GM12865 (cell line): ENCODE data around the gene PDE10A.
"Not testable (repeated sequence)": the region's sequence is repeated elsewhere in the genome, so short reads cannot be mapped to it uniquely, and the experiment has no call there.

Source experiments
- DNase-seq: peaks from one replicate; pipeline ENCODE4 v3.0.0; 2010; ENCODE audit warnings: low read depth
- H3K4me3 ChIP-seq: 2 replicates; pipeline ENCODE4 v1.5.1; 2011; ENCODE audit warnings: mild to moderate bottlenecking, low read depth, low read length, control low read depth
- TF ChIP-seq, protein P1 (sequence below): IDR thresholded peaks from 2 replicates; pipeline ENCODE4 v1.5.1; 2011; ENCODE audit warnings: low read length, control low read depth, low read depth, inconsistent platforms; ENCODE audit not compliant: insufficient read depth; ENCODE audit errors: missing control alignments

Gene PDE10A

DNA sequence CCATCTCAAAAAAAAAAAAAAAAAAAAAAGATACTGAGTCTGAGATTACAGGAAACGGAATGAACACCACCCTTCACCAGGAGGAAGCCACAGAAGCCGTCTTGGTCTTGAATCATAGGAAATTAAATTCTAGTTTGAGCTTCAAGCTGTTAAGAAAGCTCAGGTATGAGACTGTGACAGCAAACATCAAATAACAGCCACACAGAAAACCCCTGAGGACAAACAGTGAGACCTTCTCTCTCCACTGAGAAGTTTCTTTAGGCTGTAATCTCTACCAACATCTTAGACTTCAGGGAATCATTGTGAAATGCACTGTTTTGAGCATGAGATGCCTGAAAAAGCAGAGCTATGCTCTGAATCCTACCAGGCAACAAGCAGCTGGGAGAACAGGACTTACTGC, 30.8 kb downstream of the PDE10A start:
- TF ChIP-seq, protein P1, sequence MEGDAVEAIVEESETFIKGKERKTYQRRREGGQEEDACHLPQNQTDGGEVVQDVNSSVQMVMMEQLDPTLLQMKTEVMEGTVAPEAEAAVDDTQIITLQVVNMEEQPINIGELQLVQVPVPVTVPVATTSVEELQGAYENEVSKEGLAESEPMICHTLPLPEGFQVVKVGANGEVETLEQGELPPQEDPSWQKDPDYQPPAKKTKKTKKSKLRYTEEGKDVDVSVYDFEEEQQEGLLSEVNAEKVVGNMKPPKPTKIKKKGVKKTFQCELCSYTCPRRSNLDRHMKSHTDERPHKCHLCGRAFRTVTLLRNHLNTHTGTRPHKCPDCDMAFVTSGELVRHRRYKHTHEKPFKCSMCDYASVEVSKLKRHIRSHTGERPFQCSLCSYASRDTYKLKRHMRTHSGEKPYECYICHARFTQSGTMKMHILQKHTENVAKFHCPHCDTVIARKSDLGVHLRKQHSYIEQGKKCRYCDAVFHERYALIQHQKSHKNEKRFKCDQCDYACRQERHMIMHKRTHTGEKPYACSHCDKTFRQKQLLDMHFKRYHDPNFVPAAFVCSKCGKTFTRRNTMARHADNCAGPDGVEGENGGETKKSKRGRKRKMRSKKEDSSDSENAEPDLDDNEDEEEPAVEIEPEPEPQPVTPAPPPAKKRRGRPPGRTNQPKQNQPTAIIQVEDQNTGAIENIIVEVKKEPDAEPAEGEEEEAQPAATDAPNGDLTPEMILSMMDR = no peak
- no peak for DNase-seq
- no peak overlapping the region for H3K4me3 ChIP-seq

DNA sequence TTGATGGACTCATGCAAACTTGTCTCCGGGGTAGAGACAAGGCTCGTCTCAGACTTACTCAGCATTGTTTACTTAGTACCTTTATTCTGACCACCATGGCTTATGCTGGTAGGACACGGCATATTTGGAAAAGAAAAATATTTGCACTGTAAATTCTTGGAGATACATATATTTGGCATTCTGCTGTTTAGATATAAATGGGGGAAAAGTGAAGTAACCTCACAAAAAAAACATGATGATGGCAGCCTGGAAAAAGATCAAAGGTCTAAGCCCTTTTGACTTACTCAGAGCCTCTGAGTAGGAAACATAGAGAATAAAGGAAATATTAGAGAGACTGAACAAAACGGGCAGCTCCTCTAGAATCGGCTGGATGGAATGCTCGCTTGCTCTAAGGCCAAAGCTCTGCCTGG, 32.5 kb downstream of the PDE10A start:
- TF ChIP-seq, protein P1 = no peak
- H3K4me3 ChIP-seq = no peak overlapping the region
- no peak for DNase-seq

DNA sequence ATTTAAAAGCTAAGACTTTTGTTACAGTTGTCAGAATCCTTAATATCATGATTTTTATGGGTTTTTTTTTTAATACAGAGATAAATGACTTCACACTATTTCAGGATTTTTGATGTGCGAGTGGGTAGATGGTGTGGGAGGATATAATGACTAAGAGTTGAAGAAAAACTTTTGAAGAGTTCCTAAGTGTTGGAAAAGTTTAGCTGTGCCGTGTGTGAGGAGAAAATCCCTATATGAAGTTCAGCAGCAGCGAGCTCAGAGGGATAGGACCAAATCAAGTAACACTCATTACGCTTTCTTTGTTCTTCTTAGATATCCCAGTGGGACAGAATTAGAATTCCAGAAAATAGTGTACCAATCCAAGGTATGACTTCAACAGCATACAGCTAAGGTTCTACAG, 34.1 kb downstream of the PDE10A start:
- TF ChIP-seq, protein P1 = no peak
- H3K4me3 ChIP-seq = no peak overlapping the region
- DNase-seq = no peak

DNA sequence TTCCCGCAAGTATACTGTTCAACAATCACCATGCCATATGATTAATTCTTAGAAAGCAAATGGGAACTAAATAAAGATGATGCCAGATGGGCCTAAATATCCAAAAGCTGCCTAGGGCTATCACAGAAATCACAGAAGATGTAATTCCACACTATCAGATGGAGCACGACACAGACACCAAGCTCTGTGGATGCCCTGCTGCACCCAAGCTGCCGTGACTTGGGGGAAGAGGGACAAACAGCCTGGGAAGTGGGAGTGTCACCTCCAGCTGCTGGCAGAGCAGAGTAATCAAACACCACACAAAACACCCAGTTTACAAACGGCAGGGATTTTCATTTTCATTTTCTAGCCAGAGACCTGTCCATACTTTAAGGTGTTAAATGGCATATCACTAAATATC, 35.7 kb downstream of the PDE10A start:
- H3K4me3 ChIP-seq = no peak overlapping the region
- DNase-seq = no peak
- TF ChIP-seq, protein P1 = no peak

DNA sequence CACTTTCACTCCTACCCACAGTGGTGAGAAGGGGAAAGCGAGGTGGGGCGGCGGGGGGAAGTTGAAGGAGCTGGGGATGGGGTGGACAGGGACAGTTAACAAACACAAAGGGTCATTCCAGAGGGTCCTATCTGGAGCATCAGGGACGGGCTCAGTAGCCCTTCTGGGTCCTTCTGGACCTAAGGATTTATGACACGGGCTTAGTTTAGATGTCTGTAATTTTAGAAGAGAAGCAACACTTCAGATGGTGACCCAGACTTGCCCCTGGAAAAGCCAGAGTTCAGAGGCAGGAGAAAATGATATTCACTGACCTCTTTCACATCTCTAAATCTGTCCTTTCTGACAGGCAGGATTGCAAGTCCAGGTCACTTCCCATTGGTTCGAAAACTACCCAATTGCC, 36.3 kb downstream of the PDE10A start:
- no peak for DNase-seq
- TF ChIP-seq, protein P1 = no peak
- no peak overlapping the region for H3K4me3 ChIP-seq

DNA sequence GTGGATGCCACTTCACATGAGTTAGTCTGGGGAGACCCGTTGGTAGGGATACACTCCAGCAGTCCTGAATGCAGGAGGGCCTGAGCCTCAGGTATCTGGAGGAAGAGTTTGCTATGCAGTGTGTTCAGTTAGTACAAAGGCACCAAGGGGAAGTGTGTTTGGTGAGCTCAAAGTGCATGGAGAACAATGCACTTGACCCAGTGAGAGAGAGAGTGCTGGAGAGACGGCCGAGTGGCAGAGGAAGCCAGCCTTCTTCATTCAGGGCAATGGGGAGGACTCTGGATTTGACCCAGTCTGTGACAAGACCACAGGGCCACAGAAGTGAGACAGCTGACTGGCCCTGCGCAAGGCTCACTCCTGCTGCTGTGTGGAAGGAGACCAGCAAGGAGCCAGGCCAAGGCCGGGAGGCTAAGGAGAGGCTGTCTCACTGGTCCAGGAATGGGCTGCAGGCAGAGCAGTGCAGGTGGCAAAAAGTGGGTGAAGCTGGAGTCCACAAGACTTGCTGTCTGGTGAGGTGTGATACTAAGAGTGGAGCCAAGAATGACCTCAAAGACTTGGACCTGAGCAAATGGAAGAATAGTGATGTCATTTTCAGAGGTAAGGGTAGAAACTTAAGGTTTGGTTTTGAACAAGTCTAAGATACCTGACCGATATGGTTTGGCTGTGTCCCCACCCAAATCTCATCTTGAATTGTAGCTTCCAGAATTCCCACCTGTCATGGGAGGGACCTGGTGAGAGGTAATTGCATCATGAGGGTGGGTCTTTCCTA, 38.0 kb downstream of the PDE10A start:
- no peak for DNase-seq
- no peak overlapping the region for H3K4me3 ChIP-seq
- TF ChIP-seq, protein P1 = no peak

DNA sequence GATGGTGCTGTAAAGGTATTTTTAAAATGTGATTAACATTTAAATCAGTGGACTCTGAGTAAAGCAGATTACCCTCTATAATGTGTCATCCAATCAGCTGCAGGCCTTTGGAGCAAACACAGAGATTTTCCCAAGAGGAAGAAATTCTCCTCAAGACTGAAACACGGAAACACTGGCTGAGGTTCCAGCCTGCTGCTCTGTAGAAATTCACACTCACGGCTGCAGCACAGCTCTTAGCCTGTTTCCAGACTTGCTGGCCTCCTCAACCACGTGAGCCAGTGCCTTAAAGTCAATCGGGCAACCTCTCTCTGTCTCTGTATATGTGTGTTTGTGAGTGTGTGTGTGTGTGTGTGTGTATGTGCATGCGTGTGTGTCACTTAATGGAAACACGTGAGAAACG, 41.1 kb downstream of the PDE10A start:
- DNase-seq = no peak

DNA sequence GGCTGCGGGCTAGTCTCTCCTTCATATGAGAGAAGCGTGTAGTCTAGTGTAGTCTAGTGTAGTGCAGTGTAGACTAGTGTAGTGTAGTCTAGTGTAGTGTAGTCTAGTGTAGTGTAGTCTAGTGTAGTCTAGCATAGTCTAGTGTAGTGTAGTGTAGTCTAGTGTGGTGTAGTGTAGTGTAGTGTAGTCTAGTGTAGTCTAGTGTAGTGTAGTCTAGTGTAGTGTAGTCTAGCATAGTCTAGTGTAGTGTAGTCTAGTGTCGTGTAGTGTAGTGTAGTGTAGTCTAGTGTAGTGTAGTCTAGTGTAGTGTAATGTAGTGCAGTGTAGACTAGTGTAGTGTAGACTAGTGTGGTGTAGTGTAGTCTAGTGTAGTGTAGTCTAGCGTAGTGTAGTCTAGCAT, 44.1 kb downstream of the PDE10A start:
- not testable (repeated sequence) for DNase-seq, H3K4me3 ChIP-seq

More for the DNA sequence above, 41.1 kb downstream of the PDE10A start:
- H3K4me3 ChIP-seq = no peak overlapping the region
- TF ChIP-seq, protein P1 = no peak
